ENCODE data around the gene VPS29. TPM values are rescaled to one million over a fixed set of nuclear protein-coding genes. Genes with fewer than 3 reads are reported as not detected.
"Not testable (repeated sequence)": the region's sequence is repeated elsewhere in the genome, so short reads cannot be mapped to it uniquely, and the experiment has no call there.

VPS29 gene
- total RNA-seq, 4 donors from 2014 or later: 16.3 to 142 (median 79.3) TPM

GRCh38 chr12:110547090-110547489, 45.2 kb upstream of the VPS29 start:
- H3K27ac ChIP-seq: peak overlapping the region in 3 of 4 donors; percentile 24 to 31 (median 30)
- in situ Hi-C loops (cut with MboI; ENCODE audit: low pct_ligation_motif_present in 1 of 4, low pct_unique_long_range_greater_than_20kb in 1 of 4, low sequenced_read_pairs in 3 of 4): no loop called here

GRCh38 chr12:110546339-110546738, 44.4 kb upstream of the VPS29 start:
- Histone ChIP-seq H3K27me3 (no peaks in the 10 kb centered on the region), H3K4me1 (peaks cover 34 to 68% (median 35%) of the 10 kb centered on the region in 4 donors), H3K9me3 (no peaks in the 10 kb centered on the region), H3K4me3 (no peak overlapping the region), H3K27ac (peak overlapping the region; percentile 24 to 83 (median 42)), H3K36me3 (no peaks in the 10 kb centered on the region)
- 63 to 70% methylated on average over 2 to 3 of the region's 3 CpGs for WGBS, 2 donors (ENCODE audit: low coverage in 1 of 2)
- in situ Hi-C loops (cut with MboI; ENCODE audit: low pct_ligation_motif_present in 1 of 4, low pct_unique_long_range_greater_than_20kb in 1 of 4, low sequenced_read_pairs in 3 of 4): no loop called here
- TF ChIP-seq CTCF (IDR thresholded peaks at IDR 0.05) (no peak), POLR2A (IDR thresholded peaks at IDR 0.05) (no peak), POLR2AphosphoS5 (IDR thresholded peaks at IDR 0.05) (no peak), EP300 (IDR thresholded peaks at IDR 0.05; ENCODE audit: low read depth) (no peak)
- intact Hi-C loops (cut with DNase I; ENCODE audit: low total_unique reads): no loop called here
- no peak for DNase-seq

More at GRCh38 chr12:110547090-110547489, 45.2 kb upstream of the VPS29 start:
- H3K4me1 ChIP-seq: peaks cover 32 to 71% (median 35%) of the 10 kb centered on the region in 4 donors
- H3K4me3 ChIP-seq: no peak overlapping the region
- no peaks in the 10 kb centered on the region for H3K27me3 ChIP-seq
- intact Hi-C loops (cut with DNase I; ENCODE audit: low total_unique reads): no loop called here
- TF ChIP-seq CTCF (IDR thresholded peaks at IDR 0.05) (no peak), EP300 (IDR thresholded peaks at IDR 0.05; ENCODE audit: low read depth) (no peak), POLR2A (IDR thresholded peaks at IDR 0.05) (no peak), POLR2AphosphoS5 (IDR thresholded peaks at IDR 0.05) (no peak)
- WGBS, 2 donors (ENCODE audit: low coverage in 1 of 2): 82 to 90% methylated on average over 2 of the region's 2 CpGs
- no peaks in the 10 kb centered on the region for H3K9me3 ChIP-seq
- no peak for DNase-seq
- H3K36me3 ChIP-seq: no peaks in the 10 kb centered on the region

- in situ Hi-C loops (cut with MboI; ENCODE audit: low pct_ligation_motif_present in 1 of 4, low pct_unique_long_range_greater_than_20kb in 1 of 4, low sequenced_read_pairs in 3 of 4) (no loop called here), intact Hi-C loops (cut with DNase I; ENCODE audit: low total_unique reads) (no loop called here)
- 92 to 100% methylated on average over 1 to 10 of the region's 10 CpGs for WGBS, 2 donors (ENCODE audit: low coverage in 1 of 2)
- Histone ChIP-seq H3K27ac (peak overlapping the region; percentile 5 to 83 (median 42)), H3K4me1 (peaks cover 34 to 68% (median 35%) of the 10 kb centered on the region in 4 donors), H3K27me3 (no peaks in the 10 kb centered on the region), H3K36me3 (no peaks in the 10 kb centered on the region), H3K9me3 (no peaks in the 10 kb centered on the region), H3K4me3 (no peak overlapping the region)
- DNase-seq: no peak
- TF ChIP-seq EP300 (IDR thresholded peaks at IDR 0.05; ENCODE audit: low read depth) (no peak), CTCF (IDR thresholded peaks at IDR 0.05) (no peak), POLR2A (IDR thresholded peaks at IDR 0.05) (no peak), POLR2AphosphoS5 (IDR thresholded peaks at IDR 0.05) (no peak)
Observed at GRCh38 chr12:110545812-110546211, 43.9 kb upstream of the VPS29 start.

GRCh38 chr12:110545259-110545658, 43.3 kb upstream of the VPS29 start:
- H3K9me3 ChIP-seq; intact Hi-C loops (cut with DNase I; ENCODE audit: low total_unique reads); H3K27me3 ChIP-seq; H3K36me3 ChIP-seq; H3K4me3 ChIP-seq; in situ Hi-C loops (cut with MboI; ENCODE audit: low pct_ligation_motif_present in 1 of 4, low pct_unique_long_range_greater_than_20kb in 1 of 4, low sequenced_read_pairs in 3 of 4); DNase-seq: not testable (repeated sequence)
- H3K4me1 ChIP-seq: peaks cover 34 to 64% (median 35%) of the 10 kb centered on the region in 4 donors
- WGBS, 2 donors (ENCODE audit: low coverage in 1 of 2): 84% methylated on average over 4 of the region's 4 CpGs; no CpG with 5 or more reads in 1 of the 2 donors
- peak overlapping the region; percentile 81 to 88 (median 82) for H3K27ac ChIP-seq

GRCh38 chr12:110543965-110544364, 42.1 kb upstream of the VPS29 start:
- no peak for DNase-seq
- peaks cover 0 to 9% (median 0%) of the 10 kb centered on the region in 4 donors for H3K36me3 ChIP-seq
- in situ Hi-C loops (cut with MboI; ENCODE audit: low pct_ligation_motif_present in 1 of 4, low pct_unique_long_range_greater_than_20kb in 1 of 4, low sequenced_read_pairs in 3 of 4): no loop called here
- no peak overlapping the region for H3K4me3 ChIP-seq
- no peaks in the 10 kb centered on the region for H3K27me3 ChIP-seq
- TF ChIP-seq POLR2A (IDR thresholded peaks at IDR 0.05) (no peak), POLR2AphosphoS5 (IDR thresholded peaks at IDR 0.05) (no peak), EP300 (IDR thresholded peaks at IDR 0.05; ENCODE audit: low read depth) (no peak), CTCF (IDR thresholded peaks at IDR 0.05) (no peak)
- H3K4me1 ChIP-seq: peaks cover 32 to 62% (median 41%) of the 10 kb centered on the region in 4 donors
- H3K27ac ChIP-seq: peak overlapping the region; percentile 81 to 88 (median 82)
- WGBS, 2 donors (ENCODE audit: low coverage in 1 of 2): 66 to 70% methylated on average over 4 of the region's 4 CpGs
- intact Hi-C loops (cut with DNase I; ENCODE audit: low total_unique reads): no loop called here
- no peaks in the 10 kb centered on the region for H3K9me3 ChIP-seq

Data from transverse colon (tissue), 4 donors.